NCI-H1048 (cell line): ENCODE measurements around the gene DIDO1.
"Not testable (repeated sequence)": the region's sequence is repeated elsewhere in the genome, so short reads cannot be mapped to it uniquely, and the experiment has no call there.

Source experiments
- DNase-seq: peaks from one replicate; lab custom pipeline; 2025; lab: John Stamatoyannopoulos, UW

Gene DIDO1

DNA sequence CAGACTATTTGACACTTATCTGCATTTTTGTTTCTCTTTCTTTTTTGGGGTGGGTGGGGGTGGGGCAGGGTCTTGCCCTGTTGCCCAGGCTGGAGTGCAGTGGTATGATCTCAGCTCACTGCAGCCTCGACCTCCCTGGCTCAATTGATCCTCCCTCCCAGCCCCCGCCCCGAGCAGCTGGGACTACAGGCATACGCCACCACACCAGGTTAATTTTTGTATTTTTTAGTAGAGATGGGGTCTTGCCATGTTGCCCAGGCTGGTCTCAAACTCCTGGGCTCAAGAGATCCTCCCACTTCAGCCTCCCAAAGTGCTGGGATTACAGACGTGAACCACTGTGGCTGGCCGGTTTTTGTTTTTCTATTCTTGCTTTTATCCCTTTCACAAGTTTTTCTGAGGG lies 73.0 kb downstream of the DIDO1 start:
- not testable (repeated sequence) for DNase-seq

DNA sequence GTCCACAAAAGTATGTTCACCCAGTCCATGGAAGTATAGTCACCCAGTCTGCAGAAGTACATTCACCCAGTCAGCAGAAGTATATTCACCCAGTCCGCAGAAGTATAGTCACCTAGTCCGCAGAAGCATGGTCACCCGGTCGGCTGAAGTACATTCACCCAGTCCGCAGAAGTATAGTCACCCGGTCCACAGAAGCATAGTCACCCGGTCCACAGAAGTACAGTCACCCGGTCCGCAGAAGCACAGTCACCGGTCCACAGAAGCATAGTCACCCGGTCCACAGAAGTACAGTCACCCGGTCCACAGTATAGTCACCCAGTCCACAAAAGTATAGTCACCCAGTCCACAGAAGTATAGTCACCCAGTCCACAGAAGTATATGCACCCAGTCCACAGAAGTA lies 73.5 kb downstream of the DIDO1 start:
- DNase-seq, result no peak

DNA sequence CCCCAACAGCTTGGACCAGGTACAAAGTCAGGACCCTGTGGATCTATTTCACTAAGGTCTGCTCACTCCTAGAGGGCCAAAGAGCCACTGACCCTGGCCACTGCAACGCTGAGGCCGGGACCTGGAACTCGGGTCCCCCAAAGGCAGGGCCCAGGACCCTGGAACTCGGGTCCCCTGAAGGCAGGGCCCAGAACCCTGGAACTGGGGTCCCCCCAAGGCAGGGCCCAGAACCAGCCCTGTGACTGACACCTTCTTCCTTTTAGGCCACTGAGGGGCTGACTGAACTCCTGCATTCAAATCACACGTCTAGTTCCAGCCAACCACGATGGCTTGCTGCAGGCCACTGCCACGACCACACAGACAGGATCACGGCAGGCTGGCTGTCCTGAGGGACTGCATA lies 74.1 kb downstream of the DIDO1 start:
- DNase-seq, result no peak

DNA sequence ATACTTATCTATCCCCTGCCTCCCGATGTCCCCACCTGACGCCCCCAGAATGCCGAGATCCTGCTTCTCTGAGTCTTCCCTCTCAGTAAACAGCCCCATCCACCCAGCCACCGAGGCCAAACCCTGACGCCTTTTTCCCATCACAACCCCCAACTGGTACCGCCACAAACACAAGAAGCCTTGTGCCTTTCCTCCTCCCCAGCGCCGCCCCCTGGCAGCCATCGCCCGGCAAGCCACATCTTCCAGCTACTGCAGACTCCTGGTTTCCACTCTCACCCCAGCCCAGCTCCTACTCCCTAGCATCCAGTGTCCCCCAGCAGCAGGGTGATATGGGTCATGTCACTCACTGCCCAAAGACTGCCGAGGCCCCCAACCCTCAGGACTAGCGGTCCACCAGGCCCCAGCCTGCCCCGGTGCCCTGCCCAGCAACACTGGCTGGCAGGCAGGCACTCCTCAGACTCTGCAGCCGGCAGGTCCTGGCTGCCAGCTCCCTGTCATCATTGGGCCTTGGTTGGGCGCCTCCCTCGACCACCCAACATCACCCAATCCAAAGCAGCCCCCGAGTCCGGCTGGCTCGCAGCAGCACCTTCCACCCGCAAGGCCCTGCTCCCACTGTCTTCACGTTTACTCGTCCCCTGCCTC lies 75.9 kb downstream of the DIDO1 start:
- no peak for DNase-seq

DNA sequence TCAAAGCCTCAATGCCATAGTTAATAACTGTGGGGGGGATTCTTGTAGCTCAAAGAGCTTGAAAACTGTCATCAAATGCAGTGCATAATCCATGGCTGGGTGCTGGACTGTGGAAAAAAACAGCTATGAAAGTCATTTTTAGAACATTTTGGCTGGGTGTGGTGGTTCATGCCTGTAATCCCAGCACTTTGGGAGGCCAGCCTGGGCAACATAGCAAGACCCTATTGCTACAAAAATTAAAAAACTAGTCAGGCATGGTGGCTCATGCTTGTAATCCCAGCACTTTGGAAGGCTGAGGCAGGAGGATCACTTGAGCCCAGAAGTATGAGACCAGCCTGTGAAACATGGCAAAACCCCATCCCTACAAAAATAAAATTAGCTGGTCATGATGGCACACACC lies 76.9 kb downstream of the DIDO1 start:
- no peak for DNase-seq

DNA sequence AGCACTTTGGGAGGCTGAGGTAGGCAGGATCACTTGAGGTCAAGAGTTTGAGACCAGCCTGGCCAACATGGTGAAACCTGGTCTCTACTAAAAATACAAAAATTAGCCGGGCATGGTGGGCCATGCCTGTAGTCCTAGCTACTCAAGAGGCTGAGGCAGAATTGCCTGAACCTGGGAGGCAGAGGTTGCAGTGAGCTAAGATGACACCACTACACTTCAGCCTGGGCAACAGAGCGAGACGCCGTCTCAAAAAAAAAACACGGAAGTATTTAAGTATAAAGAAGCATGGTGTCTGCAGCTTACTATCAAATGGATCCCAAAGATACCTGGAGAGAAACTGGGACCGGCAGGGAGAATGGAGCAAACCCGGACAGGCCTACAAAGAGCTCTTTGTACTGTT lies 77.4 kb downstream of the DIDO1 start:
- DNase-seq, result not testable (repeated sequence)

DNA sequence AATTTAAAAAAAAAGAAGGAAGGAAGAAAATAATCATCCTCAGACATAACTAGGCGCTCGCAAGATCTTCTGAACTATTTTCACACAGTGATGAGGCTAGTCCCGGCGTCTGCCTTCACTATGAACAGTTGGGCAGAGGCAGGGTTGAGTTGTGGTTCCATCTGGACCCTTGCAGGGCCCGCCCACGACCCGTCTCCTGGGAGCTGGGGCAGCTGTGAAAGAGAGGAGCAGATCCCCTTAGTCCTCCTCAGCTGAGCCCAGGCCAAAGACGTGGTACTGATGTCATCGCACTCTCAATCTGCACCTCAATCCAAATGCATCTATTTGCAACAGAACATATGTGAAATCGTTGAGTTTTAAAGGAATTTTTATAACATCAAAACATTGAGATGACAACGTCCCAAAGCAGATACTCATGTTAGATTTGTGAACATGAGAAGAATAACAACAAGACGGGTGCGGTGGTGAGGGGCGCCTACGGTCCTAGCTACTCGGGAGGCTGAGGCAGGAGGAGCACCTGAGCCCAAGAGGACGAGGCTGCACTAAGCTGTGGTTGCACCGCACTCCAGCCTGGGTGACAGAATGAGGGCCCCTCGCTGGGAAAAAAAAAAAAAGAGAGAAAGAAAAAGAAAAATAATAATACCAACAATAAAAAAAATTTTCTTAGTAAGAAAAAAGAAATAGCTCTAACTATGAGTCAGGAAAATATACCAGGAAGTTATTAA lies 80.0 kb downstream of the DIDO1 start:
- no peak for DNase-seq

DNA sequence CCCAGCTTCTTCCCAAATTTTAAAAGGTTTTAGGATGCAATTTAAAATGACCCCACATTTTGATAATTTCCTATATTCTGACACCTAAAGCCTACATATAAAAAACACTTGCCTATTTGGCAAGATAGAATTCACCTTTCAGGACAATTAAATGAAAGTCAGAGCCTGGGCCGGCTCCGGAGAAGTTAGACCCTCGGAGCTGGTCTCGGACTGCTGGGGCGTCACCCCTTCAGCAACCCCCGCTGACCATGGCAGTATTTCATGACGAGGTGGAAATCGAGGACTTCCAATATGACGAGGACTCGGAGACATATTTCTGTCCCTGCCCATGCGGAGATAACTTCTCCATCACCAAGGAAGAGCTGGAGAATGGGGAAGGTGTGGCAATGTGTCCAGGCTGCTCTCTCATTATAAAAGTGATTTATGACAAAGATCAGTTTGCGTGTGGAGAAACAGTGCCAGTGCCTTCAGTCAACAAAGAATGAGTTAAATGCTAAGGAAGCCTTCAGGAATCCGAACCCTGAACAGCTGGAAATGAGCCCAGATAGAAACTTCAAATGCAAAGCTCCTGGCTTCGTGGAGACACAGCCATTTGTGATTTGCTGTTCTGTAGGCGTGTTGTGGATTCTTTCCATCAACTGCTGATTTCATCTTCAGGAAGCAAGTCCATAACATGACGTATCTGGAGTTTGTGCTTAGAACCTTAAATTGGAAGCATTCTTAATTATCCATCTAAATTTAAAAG lies 80.7 kb downstream of the DIDO1 start:
- DNase-seq, result no peak

DNA sequence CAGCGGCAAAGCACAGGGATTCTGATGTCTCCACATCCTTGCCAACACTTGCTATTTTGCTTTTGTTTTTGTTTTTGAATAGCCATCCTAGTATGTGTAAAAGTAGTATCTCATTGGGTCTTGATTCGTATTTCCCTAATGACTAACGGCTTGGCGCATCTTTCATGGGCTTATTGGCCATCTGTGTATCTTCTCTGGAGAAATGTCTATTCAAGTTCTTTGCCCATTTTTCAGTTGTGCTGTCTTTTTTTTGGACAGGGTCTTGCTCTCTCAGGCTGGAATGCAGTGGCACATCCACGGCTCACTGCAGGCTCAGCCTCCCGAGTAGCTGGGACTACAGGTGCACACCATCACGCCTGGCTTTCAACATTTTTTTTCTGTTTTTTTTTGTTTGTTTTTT lies 82.1 kb downstream of the DIDO1 start:
- DNase-seq, result no peak

DNA sequence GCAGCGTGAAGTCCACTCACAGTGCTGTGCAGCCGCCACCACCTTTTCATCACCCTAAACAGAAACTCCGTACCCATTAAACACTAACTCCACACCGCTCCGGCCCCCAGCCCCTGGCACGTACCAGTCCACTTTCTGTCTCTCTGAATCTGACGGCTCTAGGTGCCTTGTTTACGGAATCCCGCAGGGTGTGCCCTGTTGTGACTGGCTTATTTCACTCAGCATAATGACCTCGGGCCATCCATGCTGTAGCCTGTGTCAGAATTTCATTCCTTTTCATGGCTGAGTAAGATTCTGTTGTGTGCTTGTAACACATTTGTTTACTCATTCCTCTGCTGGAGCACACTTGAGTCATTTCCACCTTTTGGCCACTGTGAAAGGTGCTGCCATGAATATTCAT lies 82.6 kb downstream of the DIDO1 start:
- DNase-seq, result no peak

DNA sequence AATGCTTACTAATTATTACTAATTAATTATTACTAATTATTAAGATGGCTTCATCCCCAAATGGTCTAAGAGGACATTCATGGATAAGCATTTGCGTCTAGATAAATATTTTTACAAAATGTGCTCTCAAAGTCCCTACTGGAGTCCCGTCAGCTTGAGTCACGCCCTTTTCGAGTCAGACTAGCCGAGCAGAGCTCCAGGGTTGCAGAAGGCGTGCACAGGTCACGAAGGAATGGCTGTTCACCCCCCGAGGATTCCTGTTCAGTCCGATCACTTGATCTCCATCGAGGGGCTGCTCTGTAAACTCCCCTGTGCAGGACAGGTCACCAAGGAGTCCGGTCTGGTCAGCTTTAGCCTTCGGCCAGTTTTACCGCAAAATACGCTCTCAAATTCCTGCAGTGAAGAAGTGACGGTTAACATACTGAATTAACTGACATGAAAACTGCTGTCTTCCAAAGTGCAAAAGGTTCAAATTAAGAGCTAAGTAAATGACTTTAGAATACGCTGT lies 84.5 kb downstream of the DIDO1 start:
- DNase-seq, result no peak

DNA sequence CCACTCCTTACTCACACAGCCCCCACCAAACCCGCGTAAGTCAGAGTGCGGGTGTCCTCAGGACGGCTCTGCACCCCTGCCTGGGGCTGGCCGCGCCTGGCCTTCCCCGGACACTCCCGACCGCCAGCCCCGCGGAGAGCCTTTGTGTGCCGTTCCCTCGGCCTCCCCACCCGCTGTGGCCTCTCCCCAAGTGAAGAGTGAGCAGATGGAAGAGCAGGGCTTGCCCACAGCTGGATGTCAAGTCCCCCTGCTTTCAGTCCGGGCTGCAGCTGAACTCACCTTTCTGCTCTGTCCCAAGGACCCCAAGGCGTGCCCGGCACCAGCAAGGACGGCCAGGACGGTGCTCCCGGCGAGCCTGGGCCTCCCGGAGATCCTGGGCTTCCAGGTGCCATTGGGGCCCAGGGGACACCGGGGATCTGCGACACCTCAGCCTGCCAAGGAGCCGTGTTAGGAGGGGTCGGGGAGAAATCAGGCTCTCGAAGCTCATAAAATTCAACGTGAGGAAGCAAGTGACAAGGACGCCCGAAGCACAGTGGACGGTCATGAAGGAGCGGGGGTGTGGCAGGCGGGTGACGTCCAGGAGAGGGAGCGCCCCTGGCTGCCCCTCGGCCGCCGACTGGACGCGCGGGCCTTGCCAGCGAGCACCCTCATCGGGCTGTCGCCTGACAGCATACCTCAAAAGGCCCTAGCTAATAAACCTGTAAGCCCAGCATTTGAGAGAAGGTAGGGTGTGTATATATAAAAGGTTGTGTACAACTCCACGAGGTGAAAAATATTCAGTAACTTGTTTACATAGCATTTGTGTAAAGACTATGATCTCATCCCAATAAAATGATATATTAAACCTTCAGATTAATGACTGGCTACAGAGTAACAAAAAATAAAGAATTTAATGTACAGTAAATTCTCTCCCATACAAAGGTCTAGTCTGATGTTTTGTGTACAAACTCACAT lies 85.8 kb downstream of the DIDO1 start:
- DNase-seq, result no peak

DNA sequence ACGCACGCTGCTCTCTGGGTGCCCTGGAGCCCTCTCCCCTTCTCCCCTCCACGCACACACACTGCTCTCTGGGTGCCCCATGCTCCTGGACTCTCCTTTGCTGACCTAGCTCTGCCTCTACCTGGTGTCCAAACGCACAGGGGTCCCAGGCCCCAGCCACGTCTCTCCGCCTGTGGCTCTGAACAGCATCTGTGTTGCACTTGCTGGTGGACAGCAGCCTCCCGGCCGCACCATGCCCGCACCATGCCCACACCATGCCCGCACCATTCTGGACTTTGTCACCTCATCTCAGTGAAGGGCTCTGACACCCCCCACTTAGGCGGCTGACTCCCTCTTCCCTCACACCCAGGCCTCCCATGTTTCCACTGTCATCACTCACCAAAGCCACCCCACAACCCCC lies 86.5 kb downstream of the DIDO1 start:
- DNase-seq, result no peak

DNA sequence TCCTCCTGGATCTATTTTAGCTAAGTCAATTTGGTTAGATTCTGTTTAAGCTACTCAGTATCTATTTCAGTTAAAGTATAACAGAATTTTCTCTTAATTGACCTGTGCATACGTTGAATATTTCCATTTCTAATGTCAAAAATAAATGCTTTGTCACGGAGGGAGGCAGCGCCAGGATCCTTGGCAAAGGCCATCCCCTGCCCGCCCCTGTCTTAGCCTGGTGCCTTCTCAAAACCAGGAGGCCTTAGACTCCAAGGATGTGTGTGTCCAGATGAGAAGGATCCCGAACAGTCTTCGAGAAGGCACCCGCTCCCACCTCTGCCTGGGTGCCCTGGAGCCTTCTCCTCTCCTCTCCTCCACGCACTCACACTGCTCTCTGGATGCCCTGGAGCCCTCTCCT lies 87.0 kb downstream of the DIDO1 start:
- no peak for DNase-seq

DNA sequence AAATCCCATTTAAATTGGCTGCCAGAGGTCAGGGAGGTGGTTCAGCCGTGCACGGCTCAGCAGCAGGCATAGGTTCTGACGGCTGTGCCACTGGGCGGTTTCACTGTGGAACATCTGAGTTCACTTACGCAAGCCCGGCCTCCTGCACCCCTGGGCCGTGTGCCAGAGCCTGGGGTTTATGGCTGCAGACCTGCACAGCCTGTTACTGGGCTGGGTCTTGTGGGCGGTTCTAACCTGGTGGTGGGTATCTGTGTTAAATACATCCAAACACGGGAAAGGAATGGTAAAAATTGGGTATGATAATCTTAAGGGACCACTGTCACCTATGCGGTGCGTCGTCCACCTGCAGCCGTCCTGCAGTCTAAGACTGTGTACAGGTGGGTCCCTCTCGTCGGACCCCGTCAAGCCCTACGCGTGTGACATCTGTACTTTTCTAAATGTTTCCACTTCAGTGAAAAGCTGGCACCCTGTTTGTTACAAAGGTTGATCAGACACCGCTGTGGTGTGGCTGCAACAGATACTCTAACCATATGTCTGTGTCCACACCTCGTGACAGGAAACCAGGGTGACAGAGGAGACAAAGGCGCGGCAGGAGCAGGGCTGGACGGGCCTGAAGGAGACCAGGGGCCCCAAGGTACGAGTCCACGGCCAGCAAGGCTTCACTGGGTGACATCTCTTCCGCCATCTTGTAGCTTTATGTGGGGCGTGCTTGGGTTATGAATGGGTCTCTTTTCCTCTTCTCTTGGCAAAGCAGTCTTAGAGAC lies 88.0 kb downstream of the DIDO1 start:
- DNase-seq, result no peak

DNA sequence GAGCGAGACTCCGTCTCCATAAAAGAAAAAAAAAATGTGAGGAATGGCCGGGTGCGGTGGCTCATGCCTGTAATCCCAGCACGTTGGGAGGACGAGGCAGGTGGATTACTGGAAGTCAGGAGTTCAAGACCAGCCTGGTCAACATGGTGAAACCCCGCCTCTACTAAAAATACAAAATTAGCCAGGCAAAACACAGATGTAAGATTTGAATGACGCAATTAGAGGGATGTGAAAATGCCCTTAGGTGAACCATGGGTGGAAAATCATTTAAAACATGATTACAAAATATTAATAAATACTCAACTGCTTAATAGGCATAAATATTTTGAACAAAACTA lies 88.5 kb downstream of the DIDO1 start:
- no peak for DNase-seq

DNA sequence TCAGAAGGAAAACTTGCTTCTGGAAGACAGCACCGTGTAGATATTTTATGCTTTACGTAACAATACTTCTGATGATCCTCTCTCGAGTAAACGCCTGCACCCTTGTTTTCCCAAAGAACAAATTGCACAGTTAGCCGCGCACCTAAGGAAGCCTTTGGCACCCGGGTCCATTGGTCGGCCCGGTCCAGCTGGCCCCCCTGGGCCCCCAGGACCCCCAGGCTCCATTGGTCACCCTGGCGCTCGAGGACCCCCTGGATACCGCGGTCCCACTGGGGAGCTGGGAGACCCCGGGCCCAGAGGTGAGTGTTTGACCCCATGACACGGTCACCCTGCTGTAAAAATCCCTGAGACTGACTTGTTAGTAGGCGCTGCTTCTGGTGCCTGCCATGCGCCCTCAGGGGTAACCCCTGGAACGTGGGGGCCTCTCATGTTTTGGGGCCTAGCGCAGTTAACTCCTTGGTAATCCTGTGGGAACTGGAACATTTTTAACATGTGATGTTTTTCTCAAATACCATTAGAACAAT lies 89.3 kb downstream of the DIDO1 start:
- no peak for DNase-seq

DNA sequence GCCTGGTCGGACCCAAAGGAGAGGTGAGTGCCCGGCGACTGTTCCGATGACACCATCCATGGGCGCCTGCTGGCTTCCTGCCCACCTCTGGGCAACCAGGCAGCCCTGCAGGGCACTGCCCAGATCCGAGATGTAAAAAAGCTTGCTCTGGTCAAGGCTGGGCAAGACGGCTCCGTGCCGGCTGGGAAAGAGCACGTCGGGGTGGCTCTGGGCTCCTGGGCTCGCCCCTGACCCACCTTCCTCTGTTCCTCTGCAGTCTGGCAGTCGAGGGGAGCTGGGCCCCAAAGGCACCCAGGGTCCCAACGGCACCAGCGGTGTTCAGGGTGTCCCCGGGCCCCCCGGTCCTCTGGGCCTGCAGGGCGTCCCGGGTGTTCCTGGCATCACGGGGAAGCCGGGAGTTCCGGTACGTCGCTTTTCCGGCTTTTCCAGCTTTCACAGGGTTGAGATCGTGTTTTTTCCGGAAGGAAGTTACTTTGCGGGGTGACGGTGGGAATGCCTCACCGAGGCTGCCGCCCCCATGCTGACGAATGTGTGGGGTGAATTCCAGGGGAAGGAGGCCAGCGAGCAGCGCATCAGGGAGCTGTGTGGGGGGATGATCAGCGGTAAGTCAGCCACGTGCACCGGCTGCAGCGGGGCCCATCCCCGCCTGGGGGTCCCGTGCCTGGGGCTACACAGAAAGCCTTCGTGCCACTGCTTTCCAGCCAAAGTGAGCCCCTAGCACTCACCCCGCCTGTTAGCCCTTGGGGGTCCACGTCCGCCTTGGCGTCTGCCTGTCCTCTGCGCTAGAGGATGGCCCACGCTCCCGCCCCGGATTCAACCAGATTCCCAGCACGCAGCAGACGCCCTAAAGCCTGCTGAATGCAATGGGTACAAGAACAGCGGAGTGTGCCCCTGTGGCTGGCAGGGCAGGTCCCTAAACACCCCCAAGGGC lies 90.1 kb downstream of the DIDO1 start:
- DNase-seq, result no peak

DNA sequence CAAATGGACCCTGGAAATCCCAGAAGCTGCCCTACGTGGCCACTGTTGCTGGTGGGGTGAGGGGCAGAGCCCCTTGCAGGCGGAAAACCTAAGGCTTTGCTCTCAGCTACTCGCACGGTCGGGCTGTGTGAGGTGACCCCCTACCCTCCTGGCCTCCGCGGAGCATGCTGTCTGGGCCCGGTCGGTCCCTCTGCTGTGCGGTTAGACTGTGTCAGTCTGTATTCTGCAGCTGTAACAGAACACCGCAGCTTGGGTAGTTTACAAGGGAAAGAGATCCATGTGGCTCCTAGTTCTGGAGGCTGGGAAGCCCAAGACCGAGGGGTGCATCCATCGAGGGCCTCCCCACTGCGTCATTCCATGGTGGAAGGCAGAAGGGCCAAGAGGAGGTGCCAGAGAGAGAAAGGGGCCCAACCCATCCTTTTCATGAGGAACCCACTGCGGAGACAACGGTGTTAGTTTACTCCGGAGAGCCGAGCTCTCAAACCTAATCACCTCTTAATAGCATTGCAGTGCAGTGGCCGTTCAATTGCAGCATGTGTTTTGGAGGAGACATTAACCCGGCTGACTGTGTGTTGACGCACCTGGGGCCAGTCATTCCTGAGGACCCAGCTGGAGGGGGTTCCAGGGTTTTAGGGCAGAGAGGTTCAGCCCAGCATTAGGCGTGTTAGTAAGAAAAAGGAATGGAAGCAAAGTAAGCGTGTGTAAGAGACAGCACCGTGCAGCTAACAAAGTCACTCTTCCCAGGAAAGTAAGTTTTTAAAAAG lies 91.2 kb downstream of the DIDO1 start:
- no peak for DNase-seq
